Measurements from ENCODE around the gene MYL1.

The MYL1 gene

DNA sequence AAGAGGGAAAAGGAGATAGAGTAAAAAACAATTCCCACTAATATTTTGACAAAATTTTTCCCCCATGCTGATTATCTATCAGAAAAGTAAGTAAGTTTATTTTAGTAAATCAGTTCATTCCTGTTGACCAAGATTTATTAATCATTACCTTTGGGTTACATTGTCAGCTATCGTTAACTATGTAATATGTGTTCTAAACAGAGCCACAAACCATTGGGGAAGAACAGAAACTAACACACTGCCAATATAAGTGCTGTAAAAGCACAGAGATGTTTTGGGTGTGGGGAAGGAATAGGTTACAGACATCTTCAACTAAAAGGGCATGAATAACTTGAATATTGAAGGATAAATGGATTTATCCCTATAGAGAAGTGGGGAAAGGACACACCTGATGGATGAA is 47.3 kb downstream of the MYL1 start:
- no peak for DNase-seq (ENCODE audit: low read depth)

DNA sequence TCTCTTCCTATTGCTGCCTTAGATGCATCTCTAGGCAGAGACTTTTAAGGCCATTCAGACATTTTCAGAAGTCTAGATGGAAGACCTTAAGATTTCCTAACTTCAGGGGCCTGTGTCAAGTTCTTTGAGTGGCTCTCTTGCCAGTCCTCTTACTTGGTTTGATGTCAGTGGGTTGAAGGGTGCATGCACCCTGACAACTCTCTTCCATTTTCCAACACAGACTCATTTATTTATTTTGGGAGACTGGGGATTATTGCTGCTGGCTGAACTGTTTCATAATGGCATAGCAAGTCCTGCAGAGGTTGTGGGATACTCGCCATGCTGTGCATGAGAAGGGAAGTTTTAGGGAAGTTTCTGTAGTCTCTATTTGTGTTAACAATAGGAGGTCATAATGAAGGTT is 50.7 kb downstream of the MYL1 start:
- no peak for DNase-seq (ENCODE audit: low read depth)

DNA sequence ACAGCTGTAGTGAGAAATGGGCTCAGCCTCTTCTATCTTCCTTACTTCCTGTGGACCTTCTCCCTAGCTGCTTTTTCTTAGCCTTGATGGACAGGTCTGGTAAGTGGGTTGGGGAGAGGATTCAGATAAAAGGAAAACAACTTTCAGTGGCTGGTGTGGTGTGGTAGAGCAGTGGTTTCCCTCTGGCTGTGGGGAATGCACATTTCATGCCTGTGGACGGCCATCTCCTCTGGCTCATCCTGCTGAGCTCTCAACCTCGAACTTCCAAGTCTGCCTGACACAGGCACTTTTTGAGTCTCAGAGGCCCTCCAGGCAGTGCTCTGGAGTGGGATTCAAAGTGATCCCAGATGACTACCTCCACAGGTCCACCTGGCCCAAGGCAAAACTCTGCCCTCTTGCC is 51.1 kb downstream of the MYL1 start:
- DNase-seq (ENCODE audit: low read depth), result no peak

DNA sequence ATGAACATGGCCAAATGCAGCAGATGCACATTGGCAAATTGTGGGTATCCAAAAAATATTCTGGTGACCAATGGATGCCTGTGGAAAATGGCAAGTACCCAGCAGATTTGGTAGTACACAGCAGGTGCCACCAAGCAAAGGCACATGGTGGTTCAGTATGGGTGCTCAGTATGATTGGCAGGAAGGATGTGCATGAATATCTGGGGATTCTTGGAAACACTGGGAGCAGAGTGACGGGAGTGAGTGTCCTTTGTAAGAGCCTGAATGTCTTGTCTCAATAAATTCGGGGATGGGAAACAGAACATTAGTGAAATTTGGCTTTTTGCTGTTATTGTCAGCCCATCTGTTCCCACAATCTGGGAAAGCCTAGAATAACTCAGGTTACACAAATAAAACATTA is 52.9 kb downstream of the MYL1 start:
- DNase-seq (ENCODE audit: low read depth), result no peak

DNA sequence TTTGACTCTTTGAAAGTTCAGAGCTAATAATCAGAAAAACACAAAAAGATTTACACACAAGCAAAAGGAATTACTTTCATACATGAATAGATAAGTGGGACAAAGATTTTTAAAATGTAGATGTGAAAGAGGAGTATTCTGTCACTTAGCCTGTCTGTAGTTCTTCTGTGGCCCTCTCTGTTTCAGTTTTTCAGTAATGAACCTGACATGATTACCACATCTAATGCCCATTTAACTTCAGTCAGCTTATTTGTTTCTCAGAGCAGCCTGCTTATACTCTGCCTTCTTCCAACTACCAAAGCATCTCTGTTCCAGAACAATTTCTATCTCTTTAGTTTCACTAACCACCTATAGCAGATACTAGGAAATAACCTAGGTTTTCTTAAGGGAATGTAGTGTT is 55.3 kb downstream of the MYL1 start:
- no peak for DNase-seq (ENCODE audit: low read depth)

DNA sequence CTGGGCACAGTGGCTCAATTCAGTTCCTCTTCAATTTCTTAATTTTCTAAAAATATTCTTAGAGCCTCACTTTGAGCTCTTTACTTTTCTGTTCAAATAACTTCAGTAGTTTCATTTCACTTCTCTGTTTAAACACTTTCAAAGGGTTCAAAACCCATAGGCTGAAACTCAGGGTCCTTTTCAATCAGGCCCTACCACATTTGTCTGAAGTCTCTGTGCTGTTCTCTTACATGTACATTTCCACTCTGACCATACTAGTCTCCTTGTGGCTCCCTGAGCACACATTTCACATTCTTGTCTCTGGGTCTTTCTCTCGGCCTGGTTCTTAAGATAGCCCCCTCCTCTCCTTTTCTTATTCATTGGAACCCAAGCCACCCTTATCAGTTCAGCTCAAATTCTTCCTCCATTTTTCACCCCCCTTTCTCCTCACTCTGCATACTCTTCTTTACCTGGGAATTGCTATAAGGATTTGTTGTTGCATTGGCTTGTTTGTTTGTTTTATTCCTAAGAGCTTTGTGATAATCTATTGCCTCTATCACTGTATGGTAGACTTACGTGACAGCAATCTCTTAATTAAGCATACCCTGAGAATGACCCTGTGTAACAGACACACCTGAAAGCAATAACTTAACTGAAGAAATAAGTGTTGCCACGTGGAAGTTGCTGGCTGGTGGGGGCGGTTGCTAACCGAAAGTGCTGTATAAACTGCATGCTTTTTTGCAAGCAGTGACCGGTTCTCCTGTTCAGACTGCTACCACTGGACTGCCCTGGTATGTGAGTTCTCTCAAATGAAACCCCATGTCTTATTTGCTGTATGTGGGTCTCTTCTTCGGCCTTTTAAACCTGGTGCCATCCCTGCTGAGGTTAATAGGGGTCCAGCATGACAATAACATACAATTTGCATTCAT is 62.0 kb downstream of the MYL1 start:
- no peak for DNase-seq (ENCODE audit: low read depth)

DNA sequence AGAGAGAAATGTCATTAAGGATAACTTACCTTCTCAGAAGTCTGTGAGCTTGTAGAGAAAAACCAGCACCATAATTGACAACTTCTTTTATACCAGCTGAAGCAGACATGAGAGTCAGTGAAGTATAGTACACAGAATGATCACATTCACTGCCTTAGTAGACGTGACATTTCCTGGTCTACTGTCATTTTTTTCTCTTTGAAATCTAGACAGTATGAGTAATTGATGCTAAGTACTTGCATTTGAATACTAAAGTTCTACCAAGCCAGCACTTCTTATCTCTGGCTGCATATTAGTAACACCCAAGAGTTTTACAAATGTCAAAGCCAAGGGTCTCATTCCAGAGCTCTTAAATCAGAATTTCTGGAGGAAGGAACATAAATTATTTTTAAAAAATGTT is 64.4 kb downstream of the MYL1 start:
- no peak for DNase-seq (ENCODE audit: low read depth)
